Fibroblast of the aortic adventitia (primary cell): Measurements from ENCODE around the gene SDHAF4. TPM values are rescaled to one million over a fixed set of nuclear protein-coding genes. Genes with fewer than 3 reads are reported as not detected.
A peak's percentile ranks its signal among the peaks of the same experiment; 100 is the strongest.
"Not testable (repeated sequence)": the region's sequence is repeated elsewhere in the genome, so short reads cannot be mapped to it uniquely, and the experiment has no call there.

Source experiments
- DNase-seq: peaks from one replicate; pipeline ENCODE4 v3.0.0-alpha.2; 2010; ENCODE audit warnings: low read depth
- H3K4me3 ChIP-seq: 2 replicates; pipeline ENCODE4 v1.5.1; 2011; ENCODE audit warnings: low read depth, mild to moderate bottlenecking, control low read depth, low read length, moderate library complexity
- total RNA-seq: library from RNA; depleted of rRNA; stranded (reverse); fragments of >200 nt; gene quantifications from 2 replicates; pipeline ENCODE4 v1.2.3, GENCODE V29; 2012; ENCODE audit warnings: low replicate concordance
- TF ChIP-seq, protein P1 (sequence below): IDR thresholded peaks from 2 replicates; pipeline ENCODE4 v1.5.1; 2011; ENCODE audit warnings: mild to moderate bottlenecking, low read length, control low read depth, inconsistent platforms; ENCODE audit not compliant: insufficient read depth

SDHAF4 gene
- total RNA-seq, 1 donor: 8.0 TPM

DNA sequence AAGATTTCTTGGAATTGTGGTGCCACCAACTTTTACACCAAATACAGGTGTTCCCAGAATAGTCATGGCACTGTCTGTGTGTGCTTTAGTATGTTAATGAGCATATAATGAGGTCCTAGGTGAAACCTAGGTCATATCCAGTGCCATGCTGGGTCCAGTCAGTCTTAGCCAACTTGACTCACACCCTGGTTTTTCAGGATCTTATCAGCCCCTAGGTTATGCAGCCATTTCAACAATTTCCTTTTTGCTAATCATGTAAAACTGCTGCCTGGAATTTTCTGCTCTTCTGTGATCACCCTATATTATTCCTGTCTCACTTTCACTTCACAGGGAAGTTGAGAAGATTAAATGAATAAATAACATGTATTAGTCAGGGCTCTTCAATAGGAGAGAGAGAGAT, 23.7 kb downstream of the SDHAF4 start:
- no peak for DNase-seq
- TF ChIP-seq, protein P1, sequence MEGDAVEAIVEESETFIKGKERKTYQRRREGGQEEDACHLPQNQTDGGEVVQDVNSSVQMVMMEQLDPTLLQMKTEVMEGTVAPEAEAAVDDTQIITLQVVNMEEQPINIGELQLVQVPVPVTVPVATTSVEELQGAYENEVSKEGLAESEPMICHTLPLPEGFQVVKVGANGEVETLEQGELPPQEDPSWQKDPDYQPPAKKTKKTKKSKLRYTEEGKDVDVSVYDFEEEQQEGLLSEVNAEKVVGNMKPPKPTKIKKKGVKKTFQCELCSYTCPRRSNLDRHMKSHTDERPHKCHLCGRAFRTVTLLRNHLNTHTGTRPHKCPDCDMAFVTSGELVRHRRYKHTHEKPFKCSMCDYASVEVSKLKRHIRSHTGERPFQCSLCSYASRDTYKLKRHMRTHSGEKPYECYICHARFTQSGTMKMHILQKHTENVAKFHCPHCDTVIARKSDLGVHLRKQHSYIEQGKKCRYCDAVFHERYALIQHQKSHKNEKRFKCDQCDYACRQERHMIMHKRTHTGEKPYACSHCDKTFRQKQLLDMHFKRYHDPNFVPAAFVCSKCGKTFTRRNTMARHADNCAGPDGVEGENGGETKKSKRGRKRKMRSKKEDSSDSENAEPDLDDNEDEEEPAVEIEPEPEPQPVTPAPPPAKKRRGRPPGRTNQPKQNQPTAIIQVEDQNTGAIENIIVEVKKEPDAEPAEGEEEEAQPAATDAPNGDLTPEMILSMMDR: no peak

DNA sequence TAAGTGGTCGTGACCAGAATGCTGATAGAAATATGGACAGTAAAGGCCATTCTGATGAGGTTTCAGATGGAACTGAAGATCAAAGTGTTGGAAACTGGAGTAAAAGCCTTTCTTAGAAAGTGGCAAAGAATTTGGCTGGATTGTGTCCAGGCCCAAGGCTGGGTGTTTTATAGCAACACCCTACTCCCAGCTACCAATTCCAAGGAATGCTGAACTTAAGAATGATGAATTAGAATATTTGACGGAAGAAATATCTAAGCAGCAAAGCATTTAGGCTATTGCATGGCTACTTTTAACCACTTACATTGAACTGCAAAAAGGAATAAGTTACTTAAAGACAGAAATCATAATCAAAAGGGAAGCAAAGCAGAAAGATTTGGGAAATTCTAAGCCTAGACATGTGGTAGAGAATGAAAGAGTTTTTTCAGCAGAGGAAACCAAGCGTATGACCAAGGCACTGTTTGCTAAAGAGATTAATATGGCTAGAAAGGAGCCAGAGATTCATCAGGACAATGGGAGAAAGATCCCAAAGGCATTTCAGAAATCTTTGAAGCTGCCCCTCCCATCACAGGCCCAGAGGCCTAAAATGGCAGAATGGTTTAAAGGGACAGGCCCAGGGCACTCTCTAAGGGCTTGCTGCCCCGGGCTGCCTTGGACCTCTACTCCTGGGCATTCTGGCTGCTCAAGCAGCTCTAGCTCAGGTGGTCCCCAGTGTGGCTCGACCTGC, 25.8 kb downstream of the SDHAF4 start:
- peak; percentile 48 for DNase-seq
- no peak overlapping the region for H3K4me3 ChIP-seq
- TF ChIP-seq, protein P1: no peak

More for the DNA sequence above, 23.7 kb downstream of the SDHAF4 start:
- H3K4me3 ChIP-seq: no peak overlapping the region

DNA sequence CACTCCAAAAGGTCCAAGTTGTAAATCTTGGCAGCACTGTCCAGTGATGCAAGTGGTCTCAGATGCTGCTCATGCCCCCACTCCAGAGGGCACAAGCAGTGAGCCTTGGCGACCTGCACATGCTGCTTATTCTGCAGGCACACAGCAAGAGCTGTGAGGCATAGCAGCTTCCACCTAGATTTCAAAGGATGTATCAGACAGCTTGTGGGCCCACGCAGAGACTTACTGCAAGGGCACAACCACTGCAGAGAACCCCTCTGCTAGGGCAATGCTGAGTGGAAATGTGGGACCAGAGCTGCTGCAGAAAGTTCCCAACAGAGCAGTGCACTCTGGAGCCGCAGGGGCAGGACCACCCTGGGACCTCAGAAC, 26.4 kb downstream of the SDHAF4 start:
- H3K4me3 ChIP-seq: no peak overlapping the region
- DNase-seq: no peak
- TF ChIP-seq, protein P1: no peak

DNA sequence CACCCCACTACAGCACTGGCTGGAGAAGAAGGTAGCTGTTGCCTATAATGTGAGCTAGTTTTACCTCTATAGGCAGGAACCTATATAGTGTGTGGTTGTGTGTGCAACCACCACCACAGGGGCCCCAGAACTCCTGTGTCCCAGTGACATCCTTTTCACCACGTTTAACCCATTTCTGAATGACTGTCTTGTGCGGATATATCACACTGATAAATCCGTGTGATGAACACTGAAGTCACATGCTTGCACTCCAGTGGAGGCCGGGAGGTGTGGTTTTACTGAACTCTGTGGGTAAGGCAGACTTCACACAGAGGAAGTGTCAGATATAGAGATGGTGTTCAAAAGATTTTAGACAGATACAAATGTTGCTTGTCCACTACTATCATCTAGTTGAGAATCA, 32.5 kb downstream of the SDHAF4 start:
- TF ChIP-seq, protein P1: no peak
- H3K4me3 ChIP-seq: no peak overlapping the region
- DNase-seq: no peak

DNA sequence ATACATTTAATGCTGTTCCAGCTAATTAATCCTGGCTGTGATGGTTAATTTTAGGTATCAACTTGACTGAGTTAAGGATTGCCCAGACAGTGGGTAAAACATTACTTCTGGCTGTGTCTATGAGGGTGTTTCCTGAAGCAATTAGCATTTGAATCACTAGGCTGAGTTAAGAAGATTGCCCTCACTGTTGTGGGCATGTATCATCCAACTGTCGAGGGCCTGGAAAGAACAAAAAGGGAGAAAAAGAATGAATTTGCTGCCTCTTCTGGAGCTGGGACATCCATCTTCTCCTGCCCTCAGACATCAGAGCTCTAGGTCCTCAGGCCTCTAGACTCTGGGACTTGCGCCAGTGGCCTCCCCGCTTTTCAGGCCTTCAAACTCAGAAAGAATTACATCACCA, 34.3 kb downstream of the SDHAF4 start:
- no peak overlapping the region for H3K4me3 ChIP-seq
- no peak for DNase-seq
- TF ChIP-seq, protein P1: no peak

DNA sequence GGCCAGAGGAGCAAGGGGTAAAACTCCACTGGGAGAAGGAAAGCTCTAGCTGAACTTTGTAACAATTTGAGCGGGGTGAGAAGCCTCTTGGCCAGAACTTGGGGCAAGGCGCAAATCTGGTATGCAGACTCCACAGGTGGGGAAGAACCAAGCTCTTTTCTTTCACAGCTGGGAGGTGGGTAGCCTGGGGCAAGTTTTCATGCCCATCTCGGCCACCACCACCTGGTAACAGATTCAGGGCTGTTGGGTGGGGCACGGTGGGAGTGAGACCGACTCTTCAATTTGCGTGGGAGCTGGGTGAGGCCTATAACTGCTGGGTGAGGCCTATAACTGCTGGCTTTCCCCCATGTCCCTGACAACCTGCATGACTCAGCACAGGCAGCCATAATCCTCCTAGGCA, 37.5 kb downstream of the SDHAF4 start:
- TF ChIP-seq, protein P1: no peak
- DNase-seq: no peak
- H3K4me3 ChIP-seq: no peak overlapping the region

DNA sequence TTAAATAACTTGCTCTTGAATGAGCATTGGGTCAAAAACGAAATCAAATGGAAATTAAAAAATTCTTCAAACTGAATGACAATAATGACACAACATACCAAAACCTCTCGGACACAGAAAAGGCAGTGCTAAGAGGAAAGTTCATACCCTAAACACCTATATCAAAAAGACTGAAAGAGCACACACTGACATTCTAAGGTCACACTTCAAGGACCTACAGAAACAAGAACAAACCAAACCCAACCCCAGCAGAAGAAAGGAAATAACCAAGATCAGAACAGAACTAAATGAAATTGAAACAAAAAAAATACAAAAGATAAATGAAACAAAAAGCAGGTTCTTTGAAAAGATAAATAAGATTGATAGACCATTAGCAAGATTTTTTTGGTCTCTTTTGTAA, 40.6 kb downstream of the SDHAF4 start:
- not testable (repeated sequence) for DNase-seq, H3K4me3 ChIP-seq

DNA sequence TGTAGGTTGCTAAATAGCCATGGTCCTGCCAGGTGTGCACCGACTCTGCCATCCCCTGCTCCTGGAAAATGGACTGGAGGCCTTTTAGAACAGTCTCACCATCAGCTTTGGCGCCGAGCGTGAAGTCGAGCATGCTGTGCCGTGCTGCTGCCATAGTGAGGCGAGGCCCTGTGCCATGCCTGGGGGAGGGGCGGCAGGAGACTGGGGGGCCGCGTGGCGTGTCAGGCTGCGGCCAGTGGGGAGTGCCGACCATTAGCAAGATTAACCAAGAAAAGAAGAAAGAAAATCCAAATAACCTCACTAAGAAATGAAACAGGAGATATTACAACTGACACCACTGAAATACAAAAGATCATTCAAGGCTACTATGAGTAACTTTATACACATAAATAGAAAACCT, 42.5 kb downstream of the SDHAF4 start:
- not testable (repeated sequence) for H3K4me3 ChIP-seq, DNase-seq
